HUES64 (cell line): ENCODE results near the gene IGSF21.
"Not testable (repeated sequence)": the region's sequence is repeated elsewhere in the genome, so short reads cannot be mapped to it uniquely, and the experiment has no call there.

Experiments
- H3K27ac ChIP-seq: 2 replicates; pipeline ENCODE4 v1.7.0; 2013; ENCODE audit warnings: low read depth, low read length, inconsistent platforms
- H3K27me3 ChIP-seq: 2 replicates; pipeline ENCODE4 v1.6.1; 2013; ENCODE audit warnings: mild to moderate bottlenecking, low read length; ENCODE audit not compliant: insufficient read depth
- H3K36me3 ChIP-seq: 2 replicates; pipeline ENCODE4 v1.6.1; 2013; ENCODE audit warnings: mild to moderate bottlenecking, low read length; ENCODE audit not compliant: insufficient read depth
- H3K4me1 ChIP-seq: 2 replicates; pipeline ENCODE4 v1.6.1; 2013; ENCODE audit warnings: mild to moderate bottlenecking, low read length, moderate library complexity; ENCODE audit not compliant: insufficient read depth
- H3K4me3 ChIP-seq: 2 replicates; pipeline ENCODE4 v1.5.1; 2013; ENCODE audit warnings: mild to moderate bottlenecking, low read length, moderate library complexity
- H3K9ac ChIP-seq: 2 replicates; pipeline ENCODE4 v1.6.1; 2013; ENCODE audit warnings: mild to moderate bottlenecking, low read depth, low read length
- H3K9me3 ChIP-seq: 2 replicates; pipeline ENCODE4 v1.6.1; 2013; ENCODE audit warnings: low read depth, low read length; ENCODE audit not compliant: insufficient read depth
- WGBS: fragments of 150-250, 120-280 bp; methylation state at CpG from one replicate; pipeline ENCODE4 v1.1.7; 2013; ENCODE audit warnings: missing lambda C conversion rate; 5-methylcytosine and 5-hydroxymethylcytosine counted together

Gene IGSF21

GRCh38 chr1:18148461-18148860 is 40.9 kb downstream of the IGSF21 start:
- no peaks in the 10 kb centered on the region for H3K9me3 ChIP-seq
- H3K4me1 ChIP-seq: no peaks in the 10 kb centered on the region
- H3K36me3 ChIP-seq: no peaks in the 10 kb centered on the region
- H3K27ac ChIP-seq: no peak overlapping the region
- no peaks in the 10 kb centered on the region for H3K27me3 ChIP-seq
- WGBS: 97% methylated on average over 5 of the region's 5 CpGs
- H3K4me3 ChIP-seq: no peak overlapping the region
- H3K9ac ChIP-seq: no peak overlapping the region

GRCh38 chr1:18149027-18149641 is 41.5 kb downstream of the IGSF21 start:
- H3K4me3 ChIP-seq: no peak overlapping the region
- no peak overlapping the region for H3K27ac ChIP-seq
- 88% methylated on average over 19 of the region's 19 CpGs for WGBS
- no peaks in the 10 kb centered on the region for H3K9me3 ChIP-seq
- H3K36me3 ChIP-seq: no peaks in the 10 kb centered on the region
- H3K27me3 ChIP-seq: no peaks in the 10 kb centered on the region
- no peak overlapping the region for H3K9ac ChIP-seq
- H3K4me1 ChIP-seq: no peaks in the 10 kb centered on the region

- Histone ChIP-seq H3K9ac (no peak overlapping the region), H3K27me3 (no peaks in the 10 kb centered on the region), H3K4me3 (no peak overlapping the region), H3K36me3 (no peaks in the 10 kb centered on the region), H3K4me1 (no peaks in the 10 kb centered on the region), H3K27ac (no peak overlapping the region), H3K9me3 (no peaks in the 10 kb centered on the region)
- WGBS: 81% methylated on average over 5 of the region's 8 CpGs
These were observed 44.0 kb downstream of the IGSF21 start for GRCh38 chr1:18151436-18152122.

- no peak overlapping the region; the same call in 1 of the 2 replicates for H3K9ac ChIP-seq
- no peaks in the 10 kb centered on the region for H3K9me3 ChIP-seq
- WGBS: 71% methylated on average over 3 of the region's 3 CpGs
- no peak overlapping the region for H3K27ac ChIP-seq
- H3K4me3 ChIP-seq: no peak overlapping the region
- no peaks in the 10 kb centered on the region for H3K27me3 ChIP-seq
- no peaks in the 10 kb centered on the region for H3K4me1 ChIP-seq
- no peaks in the 10 kb centered on the region for H3K36me3 ChIP-seq
These were observed 47.0 kb downstream of the IGSF21 start for GRCh38 chr1:18154430-18155194.

- H3K4me3 ChIP-seq: no peak overlapping the region
- no peak overlapping the region for H3K9ac ChIP-seq
- WGBS: 92% methylated on average over 10 of the region's 13 CpGs
- H3K4me1 ChIP-seq: no peaks in the 10 kb centered on the region
- H3K27ac ChIP-seq: no peak overlapping the region
- H3K27me3 ChIP-seq: no peaks in the 10 kb centered on the region
- no peaks in the 10 kb centered on the region for H3K9me3 ChIP-seq
- no peaks in the 10 kb centered on the region for H3K36me3 ChIP-seq
These were observed 48.3 kb downstream of the IGSF21 start for GRCh38 chr1:18155881-18156385.

GRCh38 chr1:18157352-18157751 is 49.8 kb downstream of the IGSF21 start:
- no peaks in the 10 kb centered on the region for H3K36me3 ChIP-seq
- no peak overlapping the region for H3K9ac ChIP-seq
- 93% methylated on average over 10 of the region's 10 CpGs for WGBS
- H3K9me3 ChIP-seq: no peaks in the 10 kb centered on the region
- no peak overlapping the region for H3K4me3 ChIP-seq
- H3K27ac ChIP-seq: no peak overlapping the region
- no peaks in the 10 kb centered on the region for H3K27me3 ChIP-seq
- no peaks in the 10 kb centered on the region for H3K4me1 ChIP-seq

- H3K9me3 ChIP-seq: no peaks in the 10 kb centered on the region
- no peaks in the 10 kb centered on the region for H3K27me3 ChIP-seq
- H3K9ac ChIP-seq: no peak overlapping the region
- 90% methylated on average over 7 of the region's 7 CpGs for WGBS
- H3K36me3 ChIP-seq: no peaks in the 10 kb centered on the region
- H3K4me1 ChIP-seq: no peaks in the 10 kb centered on the region
- no peak overlapping the region for H3K4me3 ChIP-seq
- no peak overlapping the region for H3K27ac ChIP-seq
These were observed 50.4 kb downstream of the IGSF21 start for GRCh38 chr1:18157968-18158367.

- WGBS: 83% methylated on average over 5 of the region's 5 CpGs
- no peaks in the 10 kb centered on the region for H3K36me3 ChIP-seq
- H3K27ac ChIP-seq: no peak overlapping the region
- no peaks in the 10 kb centered on the region for H3K27me3 ChIP-seq
- H3K9me3 ChIP-seq: no peaks in the 10 kb centered on the region
- H3K4me3 ChIP-seq: no peak overlapping the region
- no peak overlapping the region for H3K9ac ChIP-seq
- no peaks in the 10 kb centered on the region for H3K4me1 ChIP-seq
These were observed 51.1 kb downstream of the IGSF21 start for GRCh38 chr1:18158714-18159113.

GRCh38 chr1:18160290-18160942 is 52.8 kb downstream of the IGSF21 start:
- Histone ChIP-seq H3K4me1 (no peaks in the 10 kb centered on the region), H3K27ac (no peak overlapping the region)
- WGBS: 94% methylated on average over 13 of the region's 13 CpGs

GRCh38 chr1:18161690-18162089 is 54.1 kb downstream of the IGSF21 start:
- H3K4me3 ChIP-seq: no peak overlapping the region
- WGBS: 95% methylated on average over 6 of the region's 6 CpGs
- no peak overlapping the region for H3K27ac ChIP-seq
- H3K27me3 ChIP-seq: no peaks in the 10 kb centered on the region
- H3K4me1 ChIP-seq: no peaks in the 10 kb centered on the region
- no peaks in the 10 kb centered on the region for H3K36me3 ChIP-seq
- no peak overlapping the region for H3K9ac ChIP-seq
- no peaks in the 10 kb centered on the region for H3K9me3 ChIP-seq

More at GRCh38 chr1:18160290-18160942, 52.8 kb downstream of the IGSF21 start:
- H3K9ac ChIP-seq: no peak overlapping the region
- H3K27me3 ChIP-seq: no peaks in the 10 kb centered on the region
- no peaks in the 10 kb centered on the region for H3K36me3 ChIP-seq
- no peak overlapping the region for H3K4me3 ChIP-seq
- H3K9me3 ChIP-seq: no peaks in the 10 kb centered on the region

- H3K27me3 ChIP-seq, H3K9ac ChIP-seq, H3K36me3 ChIP-seq, H3K4me3 ChIP-seq, H3K4me1 ChIP-seq, H3K27ac ChIP-seq, H3K9me3 ChIP-seq: not testable (repeated sequence)
- 81% methylated on average over 2 of the region's 2 CpGs for WGBS
These were observed 58.0 kb downstream of the IGSF21 start for GRCh38 chr1:18165640-18166039.
